Mucosa of descending colon (tissue), 3 donors: ENCODE results near the gene MRPS12. TPM values are rescaled to one million over a fixed set of nuclear protein-coding genes. Genes with fewer than 3 reads are reported as not detected.
A peak's percentile ranks its signal among the peaks of the same experiment; 100 is the strongest.

ENCODE experiments used
- ATAC-seq: fragments of 200-7000 bp; cut with Tn5 transposase; one replicate; pipeline ENCODE4 v1.9.1; 2020; ENCODE audit warnings: mild to moderate bottlenecking, moderate library complexity
- DNase-seq, 3 donors: peaks; one replicate each; pipeline ENCODE4 v3.0.0-alpha.2; 2020
- H3K36me3 ChIP-seq: fragments of 200-600 bp; one replicate; pipeline ENCODE4 v1.8.0; 2021; ENCODE audit warnings: low read depth, mild to moderate bottlenecking
- H3K4me1 ChIP-seq: fragments of 200-600 bp; one replicate; pipeline ENCODE4 v1.8.0; 2021; ENCODE audit warnings: low read depth, mild to moderate bottlenecking
- H3K4me3 ChIP-seq: fragments of 200-600 bp; one replicate; pipeline ENCODE4 v1.8.0; 2021; ENCODE audit warnings: mild to moderate bottlenecking
- H3K9me3 ChIP-seq: fragments of 200-600 bp; one replicate; pipeline ENCODE4 v1.8.0; 2021; ENCODE audit warnings: mild to moderate bottlenecking
- CTCF ChIP-seq: fragments of 200-600 bp; IDR thresholded peaks from one replicate; pipeline ENCODE4 v1.8.0; 2022; ENCODE audit warnings: antibody characterized with exemption, mild to moderate bottlenecking
- intact Hi-C, 2 donors: fragments of 100-400 bp; cut with DNase I in 1 of 2; cut with micrococcal nuclease in 1 of 2; formaldehyde crosslinking; loops; one replicate each; pipeline versions ENCODE4 v1.11.0 to v1.11.1; 2022; cut with DNase I, micrococcal nuclease
- total RNA-seq, 3 donors: library from RNA; stranded (reverse); fragmentation: NEBNext Ultra II Directional in 2 of 3; extraction: Animal tissue kit (Norgen Biotek cat#: 25700) in 2 of 3; gene quantifications; one replicate each; pipeline versions ENCODE4 v1.2.1 to v1.2.4, GENCODE V29; 2021 to 2023
- donor health status: DM: no; HTN: no; CAD: no; lungs with moderate emphysema.
- donor health status: DM: no; HTN: no; CAD: no.
- donor health status: DM: no; HTN: yes; CAD: no.

Gene MRPS12
- total RNA-seq, 3 donors from 2014 or later = 28.0 to 43.3 (median 41.2) TPM

DNA sequence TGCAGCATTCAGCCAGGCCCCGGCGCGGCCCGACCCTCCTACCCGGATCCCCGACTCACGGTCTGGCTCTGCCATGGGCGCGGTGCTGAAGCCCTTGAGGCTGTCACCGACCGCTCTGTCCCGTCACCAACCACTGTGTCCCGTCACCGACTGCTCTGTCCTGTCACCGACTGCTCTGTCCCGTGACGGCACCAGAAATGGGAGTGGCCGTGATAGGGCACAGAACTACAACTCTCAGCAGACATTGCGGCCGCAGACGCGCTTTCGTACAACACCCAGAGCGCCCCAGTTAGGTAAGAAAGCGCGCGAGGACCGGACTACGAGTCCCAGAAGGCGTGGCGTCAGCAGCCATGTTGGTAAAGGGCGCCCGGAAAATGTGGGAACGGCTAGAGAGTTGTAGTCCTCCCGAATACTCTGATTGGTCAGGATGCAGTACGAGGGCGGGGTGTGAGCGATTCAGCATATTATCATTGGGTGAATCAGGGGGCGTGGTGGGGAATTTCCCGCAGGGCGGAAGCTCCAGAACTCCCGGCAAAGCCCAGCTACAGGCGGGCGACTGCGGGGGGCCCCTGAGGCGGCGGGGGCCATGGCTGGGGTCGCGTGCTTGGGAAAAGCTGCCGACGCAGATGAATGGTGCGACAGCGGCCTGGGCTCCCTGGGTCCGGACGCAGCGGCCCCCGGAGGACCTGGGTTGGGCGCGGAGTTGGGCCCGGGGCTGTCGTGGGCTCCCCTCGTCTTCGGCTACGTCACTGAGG, 31.1 kb upstream of the MRPS12 start, which contains the start of the genes NFKBIB and SIRT2:
Gene NFKBIB (plus strand): TSS at position 523 of the 755 bp plus-strand sequence. CDS start 64 bp downstream, at position 587.
Gene SIRT2 (minus strand): TSS at position 172 of the 755 bp plus-strand sequence. CDS start 97 bp downstream, at position 75.
- no peak for TF ChIP-seq CTCF
- H3K4me3 ChIP-seq = peak within 1 kb of the TSS; percentile 71
- peaks cover 5% of the 10 kb centered on the region for H3K36me3 ChIP-seq
- H3K4me1 ChIP-seq = peaks cover 15% of the 10 kb centered on the region
- peak; percentile 96 for ATAC-seq
- H3K9me3 ChIP-seq = no peaks in the 10 kb centered on the region
- intact Hi-C loops = no loop called here
- DNase-seq = peak; percentile 99 to 100 (median 100)

GRCh38 chr19:38900202-38900629, 30.5 kb upstream of the MRPS12 start:
- intact Hi-C loops = no loop called here
- DNase-seq = no peak
- H3K4me1 ChIP-seq = peaks cover 15% of the 10 kb centered on the region

DNA sequence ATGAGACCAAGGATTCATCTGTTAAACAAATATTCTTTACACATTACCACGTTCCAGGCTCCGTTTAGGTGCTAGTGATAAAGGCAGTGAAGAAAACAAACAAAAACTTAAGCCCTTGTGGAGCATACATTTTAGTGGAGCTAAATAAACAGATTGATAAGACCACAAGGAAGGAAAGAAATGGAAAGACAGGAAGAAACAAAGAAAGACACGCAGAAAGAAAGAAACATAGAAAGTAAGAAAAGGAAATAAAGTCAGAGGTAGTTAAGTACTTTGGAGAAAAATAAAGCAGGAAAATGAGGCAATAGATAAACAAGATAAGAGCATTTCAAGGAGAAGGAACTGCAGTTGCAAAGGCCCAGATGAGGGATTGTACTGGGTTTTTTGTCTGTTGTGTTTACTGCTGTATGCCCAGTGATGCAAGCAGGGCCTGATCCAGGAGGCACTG, 30.0 kb upstream of the MRPS12 start:
- DNase-seq (no peak), ATAC-seq (no peak)
- peaks cover 5% of the 10 kb centered on the region for H3K36me3 ChIP-seq
- TF ChIP-seq CTCF = no peak
- H3K4me3 ChIP-seq = no peak overlapping the region
- intact Hi-C loops = no loop called here
- H3K9me3 ChIP-seq = no peaks in the 10 kb centered on the region
- peaks cover 15% of the 10 kb centered on the region for H3K4me1 ChIP-seq

More at GRCh38 chr19:38900202-38900629, 30.5 kb upstream of the MRPS12 start:
- H3K36me3 ChIP-seq = peaks cover 5% of the 10 kb centered on the region
- no peak for TF ChIP-seq CTCF
- no peak for ATAC-seq
- H3K4me3 ChIP-seq = peak overlapping the region; percentile 71
- no peaks in the 10 kb centered on the region for H3K9me3 ChIP-seq

DNA sequence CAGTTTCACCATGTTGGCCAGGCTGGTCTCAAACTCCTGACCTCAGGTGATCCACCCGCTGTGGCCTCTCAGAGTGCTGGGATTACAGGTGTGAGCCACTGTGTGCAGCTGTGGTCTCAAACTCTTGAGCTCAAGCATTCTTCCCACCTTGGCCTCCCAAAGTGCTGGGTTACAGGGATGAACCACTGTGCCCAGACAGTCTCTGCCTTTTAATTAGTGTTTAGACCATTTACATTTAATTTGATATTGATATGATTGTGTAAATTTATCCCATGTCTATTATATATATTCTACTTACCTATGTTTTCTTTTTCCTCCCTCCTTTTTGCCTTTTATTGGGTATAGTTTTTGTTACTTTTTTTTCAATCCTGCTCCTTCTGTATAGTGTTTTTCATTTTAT, 29.1 kb upstream of the MRPS12 start:
- no peak overlapping the region for H3K4me3 ChIP-seq
- H3K9me3 ChIP-seq = no peaks in the 10 kb centered on the region
- peaks cover 15% of the 10 kb centered on the region for H3K4me1 ChIP-seq
- DNase-seq = no peak
- H3K36me3 ChIP-seq = peaks cover 5% of the 10 kb centered on the region
- ATAC-seq = no peak
- intact Hi-C loops = no loop called here
- no peak for TF ChIP-seq CTCF

- intact Hi-C loops = no loop called here
- DNase-seq = no peak
These were observed 25.9 kb upstream of the MRPS12 start for GRCh38 chr19:38904581-38905539.

More at GRCh38 chr19:38904581-38905539, 25.9 kb upstream of the MRPS12 start:
- no peak for TF ChIP-seq CTCF
- Histone ChIP-seq H3K36me3 (no peaks in the 10 kb centered on the region), H3K4me3 (no peak overlapping the region), H3K4me1 (peaks cover 8% of the 10 kb centered on the region), H3K9me3 (no peaks in the 10 kb centered on the region)
- ATAC-seq = peak; percentile 30
